Testis (tissue), 3 donors: Measurements from ENCODE around the gene HMGA1. TPM values are rescaled to one million over a fixed set of nuclear protein-coding genes. Genes with fewer than 3 reads are reported as not detected.

Experiments used
- DNase-seq: peaks from one replicate; pipeline ENCODE4 v3.0.0-alpha.2; 2019
- H3K27ac ChIP-seq, 2 donors: fragments of 200-600 bp; sonication (generic); one replicate each; pipeline ENCODE4 v1.5.1; 2019
- H3K27me3 ChIP-seq: fragments of 200-600 bp; sonication (generic); one replicate; pipeline ENCODE4 v1.5.1; 2019
- H3K36me3 ChIP-seq: fragments of 200-600 bp; sonication (generic); one replicate; pipeline ENCODE4 v1.5.1; 2017; ENCODE audit warnings: low read depth; ENCODE audit errors: missing control alignments
- H3K4me1 ChIP-seq: fragments of 200-600 bp; sonication (generic); one replicate; pipeline ENCODE4 v1.5.1; 2019
- H3K4me3 ChIP-seq, 2 donors: fragments of 200-600 bp; sonication (generic); one replicate each; pipeline ENCODE4 v1.5.1; 2017 to 2019
- H3K9me3 ChIP-seq: fragments of 200-600 bp; sonication (generic); one replicate; pipeline ENCODE4 v1.5.1; 2017
- POLR2A ChIP-seq: fragments of 450-650 bp; IDR thresholded peaks from one replicate; pipeline ENCODE4 v1.6.1; 2017; ENCODE audit warnings: antibody characterized with exemption, mild to moderate bottlenecking, moderate library complexity
- WGBS, 2 donors: methylation state at CpG; one replicate each; pipeline ENCODE4 v1.1.5; 2018; 5-methylcytosine and 5-hydroxymethylcytosine counted together
- intact Hi-C: fragments of 100-400 bp; cut with DNase I; formaldehyde crosslinking; loops from one replicate; pipeline ENCODE4 v1.15.1; 2023; ENCODE audit warnings: low total_unique reads
- polyA plus RNA-seq: library from polyadenylated mRNA; stranded (reverse); fragments of 350-450 nt; fragmentation: Illumina TruSeq; extraction: RNeasy Lipid Tissue Mini Kit (QIAGEN cat#74804); gene quantifications from one replicate; pipeline ENCODE4 v1.2.3, GENCODE V29; 2014; ENCODE audit warnings: low read depth, low replicate concordance; ENCODE audit not compliant: insufficient read depth
- total RNA-seq, 2 donors: library from RNA; depleted of rRNA; stranded (reverse); fragments of >200 nt; gene quantifications; one replicate each; pipeline ENCODE4 v1.2.3, GENCODE V29; 2016
- TF ChIP-seq, protein P1 (sequence below), 3 experiments: fragments of 450-650 bp in 2 of 3; fragments of 200-600 bp in 1 of 3; sonication (generic) in 1 of 3; IDR thresholded peaks; one replicate each; pipeline ENCODE4 v1.5.1; 2016 to 2019; ENCODE audit warnings: antibody characterized with exemption in 3 of 3, mild to moderate bottlenecking in 2 of 3, moderate library complexity in 1 of 3

Gene HMGA1
- total and polyA plus RNA-seq, 3 donors from 2014 or later: 136 to 204 (median 184) TPM

DNA sequence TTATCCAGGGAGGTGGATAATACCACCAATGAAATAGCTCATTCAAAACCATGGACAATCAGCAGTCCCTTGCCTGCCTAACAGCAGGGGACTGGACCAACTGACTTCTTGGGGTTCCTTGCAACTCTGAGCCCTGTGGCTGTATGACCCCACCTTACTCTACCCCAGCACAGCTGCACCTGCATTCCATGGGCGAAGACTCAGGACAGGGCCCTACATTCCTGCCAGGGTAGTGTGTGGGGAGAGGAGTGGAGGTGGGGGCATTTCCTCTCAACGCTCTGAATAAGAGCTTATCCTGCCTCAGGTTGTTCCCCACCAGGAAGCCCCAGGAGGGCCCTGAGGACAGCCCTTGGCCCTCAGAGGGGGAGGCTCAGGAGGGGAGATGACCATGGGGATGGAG is 30.8 kb upstream of the HMGA1 start:
- no peak for DNase-seq
- Histone ChIP-seq H3K27ac (no peak overlapping the region), H3K9me3 (no peaks in the 10 kb centered on the region), H3K4me3 (no peak overlapping the region), H3K27me3 (no peaks in the 10 kb centered on the region), H3K4me1 (no peaks in the 10 kb centered on the region), H3K36me3 (no peaks in the 10 kb centered on the region)
- intact Hi-C loops: no loop called here
- TF ChIP-seq, protein P1, sequence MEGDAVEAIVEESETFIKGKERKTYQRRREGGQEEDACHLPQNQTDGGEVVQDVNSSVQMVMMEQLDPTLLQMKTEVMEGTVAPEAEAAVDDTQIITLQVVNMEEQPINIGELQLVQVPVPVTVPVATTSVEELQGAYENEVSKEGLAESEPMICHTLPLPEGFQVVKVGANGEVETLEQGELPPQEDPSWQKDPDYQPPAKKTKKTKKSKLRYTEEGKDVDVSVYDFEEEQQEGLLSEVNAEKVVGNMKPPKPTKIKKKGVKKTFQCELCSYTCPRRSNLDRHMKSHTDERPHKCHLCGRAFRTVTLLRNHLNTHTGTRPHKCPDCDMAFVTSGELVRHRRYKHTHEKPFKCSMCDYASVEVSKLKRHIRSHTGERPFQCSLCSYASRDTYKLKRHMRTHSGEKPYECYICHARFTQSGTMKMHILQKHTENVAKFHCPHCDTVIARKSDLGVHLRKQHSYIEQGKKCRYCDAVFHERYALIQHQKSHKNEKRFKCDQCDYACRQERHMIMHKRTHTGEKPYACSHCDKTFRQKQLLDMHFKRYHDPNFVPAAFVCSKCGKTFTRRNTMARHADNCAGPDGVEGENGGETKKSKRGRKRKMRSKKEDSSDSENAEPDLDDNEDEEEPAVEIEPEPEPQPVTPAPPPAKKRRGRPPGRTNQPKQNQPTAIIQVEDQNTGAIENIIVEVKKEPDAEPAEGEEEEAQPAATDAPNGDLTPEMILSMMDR (IDR thresholded peaks at IDR 0.05): no peak
- TF ChIP-seq POLR2A: no peak
- 80 to 83% methylated on average over 2 of the region's 2 CpGs for WGBS, 2 donors

DNA sequence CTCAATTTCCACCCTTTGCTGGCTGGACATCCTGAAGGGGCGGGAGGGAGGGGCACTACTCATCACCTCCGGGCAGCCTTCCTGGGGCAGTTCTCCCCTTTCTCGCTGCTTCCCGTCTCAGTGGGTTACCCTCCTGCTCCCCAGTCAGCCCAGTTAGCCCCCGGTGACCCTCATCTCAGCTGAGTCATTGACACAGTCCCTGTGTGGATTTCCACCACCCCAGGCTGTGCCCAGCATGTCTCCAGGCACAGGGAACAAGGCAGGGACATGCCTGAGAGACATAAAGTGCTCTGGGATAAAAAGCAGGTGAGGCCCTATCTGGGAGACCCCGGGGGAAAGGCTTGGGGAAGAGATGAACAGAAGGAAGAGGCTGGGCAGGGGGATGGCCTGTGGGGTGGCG is 29.9 kb upstream of the HMGA1 start:
- 74 to 75% methylated on average over 5 to 7 of the region's 7 CpGs for WGBS, 2 donors
- H3K36me3 ChIP-seq: no peaks in the 10 kb centered on the region
- H3K4me3 ChIP-seq: no peak overlapping the region
- no peak for DNase-seq
- TF ChIP-seq, protein P1 (IDR thresholded peaks at IDR 0.05): no peak
- TF ChIP-seq POLR2A: no peak
- H3K4me1 ChIP-seq: no peaks in the 10 kb centered on the region
- intact Hi-C loops: no loop called here
- no peaks in the 10 kb centered on the region for H3K9me3 ChIP-seq
- H3K27ac ChIP-seq: no peak overlapping the region
- no peaks in the 10 kb centered on the region for H3K27me3 ChIP-seq

DNA sequence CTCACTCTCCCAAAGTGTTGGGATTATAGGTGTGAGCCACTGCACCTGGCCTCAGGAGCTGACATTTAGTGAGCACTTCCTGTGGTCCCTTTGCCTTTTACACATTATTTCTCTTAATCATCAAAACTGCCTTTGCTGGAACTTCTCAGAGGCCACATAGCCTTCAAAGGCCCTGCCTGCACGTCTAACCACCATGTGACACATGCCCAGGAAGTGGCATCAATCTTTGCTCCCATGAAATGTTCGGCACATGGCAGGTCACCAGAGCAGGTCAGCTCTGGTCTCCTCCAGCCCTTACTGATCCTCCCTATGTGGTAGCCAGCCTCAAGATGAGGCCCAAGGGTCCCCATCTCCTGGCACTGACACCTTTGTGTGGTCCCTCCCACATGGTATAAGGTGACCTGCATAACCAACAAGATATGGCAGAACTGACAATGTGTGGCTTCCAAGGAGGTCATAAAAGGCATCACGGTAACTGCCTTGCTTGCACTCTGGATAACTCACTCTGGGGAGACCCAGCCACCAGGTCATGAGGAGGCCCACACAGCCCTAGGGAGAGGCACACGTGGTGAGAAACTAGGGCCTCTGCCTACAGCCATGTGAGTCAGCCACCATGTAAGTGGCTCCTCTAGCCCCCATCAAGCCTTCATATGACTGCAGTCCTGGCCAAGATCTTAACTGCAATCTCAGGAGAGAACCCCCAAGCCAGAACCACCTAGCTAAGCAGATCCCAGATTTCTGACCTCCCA is 28.8 kb upstream of the HMGA1 start:
- Histone ChIP-seq H3K36me3 (no peaks in the 10 kb centered on the region), H3K4me1 (no peaks in the 10 kb centered on the region), H3K4me3 (no peak overlapping the region), H3K27me3 (no peaks in the 10 kb centered on the region), H3K27ac (no peak overlapping the region), H3K9me3 (no peaks in the 10 kb centered on the region)
- no peak for DNase-seq
- 89 to 93% methylated on average over 4 of the region's 4 CpGs for WGBS, 2 donors
- intact Hi-C loops: no loop called here
- no peak for TF ChIP-seq POLR2A
- TF ChIP-seq, protein P1 (IDR thresholded peaks at IDR 0.05): no peak

DNA sequence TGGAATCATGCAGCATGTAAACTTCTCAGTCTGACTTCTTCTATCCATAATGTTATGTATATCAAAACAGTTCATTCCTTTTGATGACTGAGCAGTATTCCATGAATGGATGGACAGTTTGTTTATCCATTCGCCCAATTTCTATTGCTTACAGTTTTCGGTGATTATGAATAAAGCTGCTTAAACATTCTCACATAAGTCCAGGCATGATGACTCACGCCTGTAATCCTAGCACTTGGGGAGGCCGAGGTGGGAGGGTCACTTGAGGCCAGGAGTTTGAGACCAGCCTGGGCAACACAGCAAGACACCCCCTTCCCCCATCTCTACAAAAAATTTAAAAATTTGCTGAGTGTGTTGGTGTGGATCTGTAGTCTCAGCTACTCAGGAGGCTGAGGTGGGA is 22.9 kb upstream of the HMGA1 start:
- TF ChIP-seq, protein P1 (IDR thresholded peaks at IDR 0.05): no peak
- no peak for TF ChIP-seq POLR2A
- H3K4me1 ChIP-seq: no peaks in the 10 kb centered on the region
- DNase-seq: no peak
- intact Hi-C loops: no loop called here
- H3K9me3 ChIP-seq: no peaks in the 10 kb centered on the region
- H3K27ac ChIP-seq: no peak overlapping the region
- no peaks in the 10 kb centered on the region for H3K36me3 ChIP-seq
- H3K4me3 ChIP-seq: no peak overlapping the region
- H3K27me3 ChIP-seq: no peaks in the 10 kb centered on the region
- 96 to 98% methylated on average over 4 of the region's 4 CpGs for WGBS, 2 donors

DNA sequence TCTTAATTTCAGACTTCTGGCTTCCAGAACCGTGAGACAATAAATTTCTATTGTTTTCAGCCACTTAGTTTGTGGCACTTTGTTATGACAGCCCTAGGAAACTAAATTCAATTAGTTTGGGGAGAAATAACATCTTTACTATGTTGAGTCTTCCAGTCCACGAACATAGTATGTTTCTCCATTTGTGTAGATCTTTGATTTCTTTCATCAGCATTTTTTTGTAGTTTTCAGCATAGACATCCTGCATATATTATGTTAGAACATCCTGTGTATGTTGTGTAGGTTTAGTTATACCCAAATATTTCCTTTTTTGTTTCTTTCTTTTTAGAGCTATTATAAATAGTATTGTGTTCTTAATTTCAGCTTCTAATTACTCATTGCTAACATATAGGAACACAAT is 18.0 kb upstream of the HMGA1 start:
- no peak for TF ChIP-seq POLR2A
- TF ChIP-seq, protein P1 (IDR thresholded peaks at IDR 0.05): no peak
- H3K36me3 ChIP-seq: no peaks in the 10 kb centered on the region
- no peak for DNase-seq
- no peak overlapping the region for H3K27ac ChIP-seq
- 75 to 78% methylated on average over 2 of the region's 2 CpGs for WGBS, 2 donors
- peaks cover 8% of the 10 kb centered on the region for H3K4me1 ChIP-seq
- no peak overlapping the region for H3K4me3 ChIP-seq
- intact Hi-C loops: no loop called here
- H3K27me3 ChIP-seq: no peaks in the 10 kb centered on the region
- H3K9me3 ChIP-seq: no peaks in the 10 kb centered on the region
